ENCODE data around the gene TPP2.

Gene TPP2

DNA sequence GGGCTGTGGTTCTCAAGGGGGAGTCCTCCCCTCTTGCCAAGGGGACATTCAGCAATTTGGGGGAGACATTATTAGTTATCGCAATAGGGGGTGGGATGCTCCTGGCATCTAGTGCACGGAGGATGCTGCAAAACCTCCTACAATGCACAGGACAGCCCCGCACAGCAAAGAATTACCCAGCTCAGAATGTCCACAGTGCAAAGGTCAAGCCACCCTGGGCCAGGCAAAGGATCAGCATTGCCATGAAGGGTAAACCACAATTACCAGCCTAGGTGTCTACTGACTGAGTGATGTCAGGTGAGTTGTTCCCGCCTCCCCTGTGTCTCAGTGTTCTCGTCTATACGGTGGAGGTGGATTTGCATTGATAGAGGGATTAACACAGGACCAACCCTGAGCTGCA is 100.5 kb downstream of the TPP2 start:
- no peak for DNase-seq

- DNase-seq: no peak
Measured at GRCh38 chr13:102697929-102698648, 101.3 kb downstream of the TPP2 start.

DNA sequence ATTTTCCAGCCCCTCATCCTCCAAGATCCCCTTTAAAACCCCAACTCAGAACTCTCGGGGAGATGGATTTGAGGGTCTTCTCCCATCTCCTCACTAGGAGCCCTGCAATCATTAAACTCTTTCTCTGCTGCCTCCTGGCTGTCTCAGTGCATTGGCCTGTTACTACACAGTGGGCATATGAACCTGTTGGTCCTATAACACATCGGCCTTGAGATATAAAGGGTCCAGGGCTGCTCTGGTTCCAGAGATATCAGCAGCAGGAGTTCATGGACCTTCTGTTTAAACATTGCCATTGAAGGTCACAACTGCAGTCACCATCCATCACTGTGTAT is 101.8 kb downstream of the TPP2 start:
- no peak for DNase-seq

DNA sequence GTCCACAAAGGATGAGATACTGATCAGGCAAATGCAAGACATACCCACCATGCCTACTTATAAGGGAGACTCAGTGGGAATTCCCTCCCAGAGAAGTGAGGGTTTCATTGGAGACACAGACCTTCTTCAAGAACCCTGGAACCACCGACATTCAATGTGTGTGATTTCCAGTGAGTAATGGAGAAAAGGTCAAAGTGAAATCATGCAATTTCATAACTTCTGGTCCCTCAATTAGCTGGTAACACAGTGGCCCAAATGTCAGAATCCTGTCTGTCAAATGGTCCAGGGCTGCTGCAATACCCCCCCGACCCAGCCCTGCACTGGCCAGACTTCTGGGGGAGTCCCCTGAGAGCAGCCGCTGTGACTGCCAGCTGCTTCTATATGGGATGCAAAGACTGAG is 102.7 kb downstream of the TPP2 start:
- DNase-seq: no peak

DNA sequence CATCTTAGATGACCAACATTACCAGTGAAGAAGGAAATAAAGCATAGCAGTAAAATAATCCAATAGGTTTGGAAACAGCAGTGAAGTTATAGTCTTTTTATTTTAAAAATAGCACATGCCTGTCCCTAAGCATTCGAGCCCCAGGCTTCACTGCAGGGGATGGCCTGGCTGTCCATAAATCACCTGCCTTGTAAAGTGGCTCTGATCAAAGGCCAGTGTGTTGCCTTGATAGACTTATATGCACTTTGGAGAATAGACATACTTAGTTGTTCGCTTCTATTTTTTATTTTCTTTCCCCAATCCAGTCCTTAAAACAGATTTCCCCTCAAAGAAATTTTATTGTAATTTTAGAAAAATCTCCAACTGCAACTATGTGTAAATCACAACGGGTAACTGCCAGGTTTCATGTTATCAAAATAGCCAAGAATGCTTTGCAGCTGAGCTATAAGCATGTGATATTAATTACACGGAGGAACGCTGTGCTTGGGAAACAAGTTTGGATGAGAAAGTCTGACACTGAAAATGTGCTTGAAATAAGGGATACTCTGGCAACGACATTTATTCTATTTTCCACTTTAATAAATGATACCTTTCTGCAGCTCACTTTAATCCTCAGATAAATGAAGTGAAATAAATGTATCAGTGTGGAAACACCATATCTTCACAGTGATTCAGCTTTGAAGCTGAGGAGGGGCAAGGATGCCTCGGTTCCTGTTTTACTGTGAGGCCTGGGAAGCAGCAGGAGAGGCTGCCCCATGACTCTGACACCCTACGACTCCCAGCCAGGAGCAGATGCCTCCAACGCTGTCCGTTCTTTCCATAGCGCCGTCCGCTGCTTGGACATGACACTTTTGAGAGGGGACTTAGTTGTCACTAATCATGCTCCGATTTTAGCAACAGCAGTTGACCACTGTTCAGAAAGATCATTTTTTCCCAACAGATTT is 103.6 kb downstream of the TPP2 start:
- DNase-seq: no peak

- DNase-seq: no peak
Measured at GRCh38 chr13:102701331-102701730, 104.5 kb downstream of the TPP2 start.

DNA sequence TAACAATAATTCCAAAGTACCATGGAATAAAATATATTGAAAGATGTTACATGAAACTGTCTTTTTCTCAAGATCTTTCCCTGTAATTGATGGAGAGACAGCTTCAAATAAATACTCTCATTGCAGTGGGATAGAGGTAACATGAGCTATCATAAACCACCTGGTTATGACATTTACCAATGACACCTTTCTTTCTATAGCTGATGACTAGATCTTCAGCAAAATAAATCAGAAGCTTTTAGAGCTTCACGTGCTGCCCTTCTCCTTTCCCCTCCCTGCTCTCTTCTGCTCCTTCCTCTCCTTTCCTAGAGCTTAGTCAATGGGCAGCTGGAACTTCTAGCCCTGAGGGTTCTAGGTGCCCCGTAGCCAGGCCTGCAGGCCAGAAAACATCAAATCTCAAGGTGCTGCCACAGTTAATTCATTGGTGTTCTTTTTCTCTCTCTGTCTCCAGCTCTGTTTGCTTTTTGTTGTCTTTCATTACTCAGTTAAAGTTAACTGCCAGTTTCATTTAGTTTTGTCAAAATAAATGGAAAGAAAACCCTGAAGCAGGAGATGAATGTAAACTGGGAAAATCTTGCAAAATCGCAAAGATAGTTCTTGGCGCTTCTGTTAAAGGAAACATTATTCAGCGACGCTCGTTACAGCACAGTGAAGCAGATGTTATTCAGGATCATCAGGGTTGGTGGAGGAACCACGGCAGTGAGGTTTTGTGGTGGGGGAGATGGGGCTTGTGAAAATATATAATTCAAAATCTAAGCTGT is 106.4 kb downstream of the TPP2 start:
- no peak for DNase-seq

DNA sequence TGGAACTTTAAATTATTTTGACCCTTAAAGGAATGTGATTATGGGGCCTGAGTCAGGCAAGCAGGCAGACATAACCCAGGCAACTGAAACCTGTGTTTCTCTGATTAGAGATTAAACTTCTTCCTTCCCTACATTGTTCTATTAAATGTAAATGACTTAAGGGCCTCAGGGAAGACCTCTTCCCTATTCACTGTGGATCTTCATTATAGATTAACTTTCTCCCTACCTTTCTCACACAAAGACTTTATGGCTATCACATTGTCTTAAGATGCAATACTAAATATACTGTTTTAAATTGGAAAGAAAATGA is 106.9 kb downstream of the TPP2 start:
- no peak for DNase-seq

- no peak for DNase-seq
Measured at GRCh38 chr13:102704238-102705058, 107.7 kb downstream of the TPP2 start.

DNA sequence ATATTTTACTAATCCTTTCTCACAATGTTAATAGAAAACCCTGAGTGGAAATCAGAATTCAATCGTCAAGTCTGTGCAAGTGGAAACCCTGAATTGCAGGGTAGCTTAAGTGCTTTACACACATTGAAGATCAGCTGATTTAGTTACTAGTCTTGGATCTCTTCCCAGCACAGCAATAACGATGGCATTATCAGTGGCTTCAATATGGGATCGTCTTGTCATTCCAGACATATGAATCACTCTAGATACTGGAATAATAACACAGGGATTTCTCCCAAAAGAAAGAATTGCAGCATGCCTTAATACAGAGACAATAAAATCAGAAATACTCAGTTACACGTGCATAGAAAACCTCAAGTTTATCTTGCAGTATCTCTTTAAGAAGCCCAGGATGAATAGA is 110.7 kb downstream of the TPP2 start:
- DNase-seq: no peak

- no peak for DNase-seq
Measured at GRCh38 chr13:102708211-102708610, 111.4 kb downstream of the TPP2 start.

DNA sequence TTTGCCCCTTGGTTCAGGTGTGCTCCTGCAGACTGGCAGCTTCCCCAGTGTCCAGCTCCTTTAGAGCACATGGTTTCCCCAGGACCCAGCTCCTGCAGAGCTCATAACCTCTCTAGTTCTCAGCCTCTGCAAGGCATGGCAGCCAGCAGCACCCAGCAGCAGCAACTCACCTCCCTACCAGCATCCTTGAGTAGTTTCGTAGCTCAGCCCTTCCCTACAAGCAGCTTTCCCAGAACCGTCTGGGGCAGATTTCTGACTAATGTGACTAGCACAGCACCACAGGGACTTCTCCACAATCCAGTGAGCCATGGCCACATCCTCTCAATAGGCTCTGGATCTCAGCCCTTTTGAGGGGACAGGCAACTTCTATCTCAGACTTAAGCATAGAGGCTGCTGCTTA is 112.2 kb downstream of the TPP2 start:
- DNase-seq: no peak

DNA sequence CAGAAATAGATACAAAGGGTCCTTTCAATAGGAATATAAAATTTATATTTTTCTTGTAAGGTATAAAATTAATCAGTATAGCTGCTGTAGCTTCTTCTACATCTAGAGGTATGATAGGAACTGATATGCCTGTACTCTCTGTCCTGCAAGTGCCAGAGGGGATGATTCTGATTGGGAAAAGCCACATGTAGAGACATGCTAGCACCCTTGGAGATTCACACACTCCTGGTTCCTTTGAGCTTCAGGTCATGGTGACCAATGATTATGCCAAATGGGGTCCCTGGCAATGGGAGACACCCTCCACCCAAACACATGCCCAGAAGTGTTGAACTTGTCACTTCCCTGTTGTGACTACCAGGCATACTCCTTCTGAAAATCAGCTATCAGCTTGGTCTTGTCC is 112.8 kb downstream of the TPP2 start:
- no peak for DNase-seq

DNA sequence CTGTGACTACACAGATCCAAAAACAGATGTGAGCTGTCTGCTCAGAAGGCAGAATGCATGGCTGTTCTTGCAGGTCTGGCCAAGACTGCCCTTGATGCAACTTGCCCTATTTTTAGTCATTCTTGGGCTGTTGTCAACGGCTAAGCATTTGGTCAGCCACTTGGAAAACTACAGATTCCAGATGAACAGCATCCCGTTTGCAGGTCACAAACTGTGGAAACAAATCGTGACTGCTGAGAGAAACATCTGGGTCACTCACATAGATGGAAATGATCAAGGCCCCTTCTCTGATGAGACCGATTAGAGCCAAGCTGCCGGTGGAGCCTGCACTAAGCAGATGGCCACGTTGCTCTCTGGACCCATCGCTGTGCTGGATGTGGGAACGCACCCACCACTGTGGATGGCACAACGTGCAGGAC is 113.5 kb downstream of the TPP2 start:
- no peak for DNase-seq

- DNase-seq: no peak
Measured at GRCh38 chr13:102715447-102715846, 118.7 kb downstream of the TPP2 start.

- no peak for DNase-seq
Measured at GRCh38 chr13:102718746-102719145, 122.0 kb downstream of the TPP2 start.

GRCh38 chr13:102721800-102722231 is 125.0 kb downstream of the TPP2 start:
- no peak for DNase-seq

- DNase-seq: peak; percentile 49
Measured at GRCh38 chr13:102724923-102725322, 128.1 kb downstream of the TPP2 start.

- no peak for DNase-seq
Measured at GRCh38 chr13:102726430-102726829, 129.6 kb downstream of the TPP2 start.
